Stimulated activated naive CD8-positive, alpha-beta T cell treated with anti-CD3 and anti-CD28 coated beads, Interleukin-15, amount 100 ng/mL, for 72 hours (primary cell): ENCODE results near the gene ACOXL.
"Not testable (repeated sequence)": the region's sequence is repeated elsewhere in the genome, so short reads cannot be mapped to it uniquely, and the experiment has no call there.

Source experiments
- ATAC-seq: fragments of 150-1000 bp; cut with Tn5 transposase; 2 replicates; pipeline ENCODE4 v1.10.0; 2021; ENCODE audit warnings: mild to moderate bottlenecking, moderate library complexity
- DNase-seq, 2 donors: peaks; one replicate each; pipeline ENCODE4 v3.0.0; 2021 to 2022
- H3K27ac Mint-ChIP-seq, 2 donors: one replicate each; pipeline ENCODE4 v1.8.0; 2022; ENCODE audit warnings: mild to moderate bottlenecking in 2 of 2, mixed read lengths in 2 of 2, moderate library complexity in 2 of 2
- H3K27me3 Mint-ChIP-seq: one replicate; pipeline ENCODE4 v1.8.0; 2022; ENCODE audit warnings: mixed read lengths
- H3K4me1 Mint-ChIP-seq: one replicate; pipeline ENCODE4 v1.8.0; 2022; ENCODE audit warnings: mild to moderate bottlenecking, mixed read lengths
- H3K4me3 Mint-ChIP-seq, 2 donors: one replicate each; pipeline ENCODE4 v1.8.0; 2022; ENCODE audit warnings: mild to moderate bottlenecking in 2 of 2, mixed read lengths in 2 of 2, moderate library complexity in 1 of 2
- H3K9me3 Mint-ChIP-seq, 2 donors: one replicate each; pipeline ENCODE4 v1.8.0; 2022; ENCODE audit warnings: mixed read lengths in 2 of 2

ACOXL gene

GRCh38 chr2:111042772-111043771, 310.7 kb downstream of the ACOXL start:
- H3K27me3 Mint-ChIP-seq = peaks cover 18% of the 10 kb centered on the region
- ATAC-seq = peak; percentile 90
- peak; percentile 55 for DNase-seq

GRCh38 chr2:111044066-111044465, 311.7 kb downstream of the ACOXL start:
- H3K4me1 Mint-ChIP-seq = peaks cover 53% of the 10 kb centered on the region
- peaks cover 15% of the 10 kb centered on the region in 2 donors for H3K9me3 Mint-ChIP-seq
- peaks cover 28% of the 10 kb centered on the region for H3K27me3 Mint-ChIP-seq
- ATAC-seq (no peak), DNase-seq (no peak)
- H3K27ac Mint-ChIP-seq = no peak overlapping the region
- H3K4me3 Mint-ChIP-seq = no peak overlapping the region

More at GRCh38 chr2:111042772-111043771, 310.7 kb downstream of the ACOXL start:
- Mint-ChIP-seq H3K27ac (peak overlapping the region in 1 of 2 donors; percentile 71), H3K4me3 (peak overlapping the region; percentile 67 to 68), H3K4me1 (peaks cover 55% of the 10 kb centered on the region), H3K9me3 (peaks cover 15% of the 10 kb centered on the region in 2 donors)

- H3K4me3 Mint-ChIP-seq, ATAC-seq, H3K27ac Mint-ChIP-seq, DNase-seq: not testable (repeated sequence)
- H3K27me3 Mint-ChIP-seq = peaks cover 27% of the 10 kb centered on the region
- H3K4me1 Mint-ChIP-seq = peaks cover 63% of the 10 kb centered on the region
- H3K9me3 Mint-ChIP-seq = peaks cover 15% of the 10 kb centered on the region in 2 donors
Measured at GRCh38 chr2:111045236-111045635, 312.9 kb downstream of the ACOXL start.

DNA sequence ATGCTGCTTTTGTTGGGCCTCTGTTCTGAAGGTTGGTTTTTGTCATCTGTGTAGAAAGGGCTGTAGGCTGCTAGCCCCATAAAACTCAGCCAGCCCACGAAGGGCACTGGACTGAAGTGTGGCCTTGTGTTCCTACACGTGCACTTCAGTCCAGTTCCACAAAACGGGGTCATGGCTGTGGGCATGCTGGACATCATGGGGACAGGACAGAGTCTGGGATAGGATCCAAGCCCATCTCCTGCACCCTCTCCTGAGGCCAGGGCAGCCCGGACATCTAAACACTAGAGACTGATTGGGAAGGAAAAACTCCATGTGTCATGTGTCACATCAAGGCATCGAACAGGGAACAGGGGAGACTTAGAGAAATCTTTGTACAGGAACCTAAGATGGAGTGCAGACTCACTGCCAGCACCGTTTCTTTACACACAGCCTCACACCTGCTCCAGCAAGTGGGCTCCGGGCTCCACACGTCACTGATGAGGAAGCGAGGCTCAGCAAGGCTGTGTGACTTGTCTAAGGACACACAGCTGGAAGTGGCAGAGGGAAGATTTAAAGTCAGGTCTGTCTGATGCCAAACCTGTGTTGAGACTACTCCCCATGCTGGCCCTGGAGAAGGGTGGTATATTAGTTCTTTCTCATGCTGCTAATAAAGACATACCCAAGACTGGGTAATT, 313.5 kb downstream of the ACOXL start:
- no peak for ATAC-seq
- Mint-ChIP-seq H3K9me3 (peaks cover 15% of the 10 kb centered on the region in 2 donors), H3K27me3 (peaks cover 20% of the 10 kb centered on the region), H3K4me3 (no peak overlapping the region), H3K4me1 (peaks cover 70% of the 10 kb centered on the region), H3K27ac (no peak overlapping the region)
- no peak for DNase-seq

DNA sequence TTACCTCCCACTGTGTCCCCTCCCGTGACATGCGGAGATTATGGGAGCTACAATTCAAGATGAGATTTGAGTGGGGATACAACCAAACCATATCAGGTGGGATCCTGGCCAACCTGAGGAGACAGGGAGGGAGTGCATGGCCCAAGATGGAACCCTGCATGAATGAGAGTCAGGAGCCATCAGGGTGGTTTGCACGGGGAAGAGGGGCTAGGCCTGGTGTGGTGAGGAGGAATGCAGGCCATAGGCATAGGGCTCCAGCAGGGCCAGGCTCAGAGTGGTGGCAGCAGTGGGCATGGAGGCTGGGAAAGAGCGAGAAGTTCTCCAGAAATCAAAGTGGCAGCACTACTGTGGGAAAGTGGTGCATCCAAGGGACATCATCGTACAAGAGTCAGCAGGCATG, 314.3 kb downstream of the ACOXL start:
- peaks cover 15% of the 10 kb centered on the region in 2 donors for H3K9me3 Mint-ChIP-seq
- peaks cover 77% of the 10 kb centered on the region for H3K4me1 Mint-ChIP-seq
- no peak overlapping the region for H3K27ac Mint-ChIP-seq
- no peak overlapping the region for H3K4me3 Mint-ChIP-seq
- ATAC-seq = no peak
- no peak for DNase-seq
- peaks cover 16% of the 10 kb centered on the region for H3K27me3 Mint-ChIP-seq

DNA sequence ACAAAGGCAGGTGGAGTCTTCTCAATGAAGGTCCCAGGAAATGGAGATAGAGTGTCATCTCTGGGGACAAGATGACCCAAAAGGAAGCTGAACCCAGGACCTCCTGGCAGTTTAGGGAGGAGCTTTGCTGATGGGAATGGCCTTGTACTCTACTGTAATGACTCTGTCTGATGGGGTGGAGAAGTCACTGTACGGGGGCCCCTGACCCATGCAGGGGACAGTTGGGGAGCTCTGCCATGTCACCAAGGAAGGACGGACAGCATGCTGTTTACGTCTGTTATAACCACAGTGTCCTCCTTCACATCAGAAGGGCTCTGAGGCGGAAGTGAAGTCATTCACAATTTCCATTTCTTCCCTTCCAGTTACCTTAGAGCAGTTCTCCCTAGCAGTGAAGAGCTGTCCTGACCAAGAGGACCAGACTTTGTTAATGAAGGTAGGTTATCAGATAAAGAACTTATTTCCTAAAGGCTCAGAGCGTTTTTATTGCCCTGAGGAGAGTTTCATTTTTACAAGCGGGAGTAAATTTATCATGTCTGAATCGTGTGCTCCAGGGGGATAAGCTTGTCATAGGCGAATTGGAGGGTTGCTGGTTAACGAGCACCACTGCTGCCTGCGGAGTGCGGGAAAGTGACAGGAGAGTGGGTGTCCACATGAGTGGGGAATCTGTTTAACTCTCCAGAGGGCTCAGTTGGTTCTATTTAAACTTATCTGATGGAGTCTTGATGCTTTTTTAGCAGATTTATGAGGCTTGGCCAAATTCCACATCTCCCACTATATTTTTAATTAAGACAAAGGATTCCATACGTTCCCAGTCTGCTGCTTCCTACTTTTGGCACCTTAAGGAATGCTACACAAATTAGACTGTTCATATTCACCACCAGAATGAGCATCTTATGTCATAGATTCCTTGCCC, 316.7 kb downstream of the ACOXL start:
- Mint-ChIP-seq H3K4me1 (peaks cover 78% of the 10 kb centered on the region), H3K4me3 (no peak overlapping the region), H3K27ac (peak overlapping the region in 1 of 2 donors; percentile 14), H3K27me3 (peaks cover 34% of the 10 kb centered on the region), H3K9me3 (peaks cover 15% of the 10 kb centered on the region in 2 donors)
- no peak for DNase-seq
- no peak for ATAC-seq

GRCh38 chr2:111049792-111050640, 317.6 kb downstream of the ACOXL start:
- peak; percentile 83 for ATAC-seq
- peak overlapping the region; percentile 14 to 17 for H3K27ac Mint-ChIP-seq
- peaks cover 37% of the 10 kb centered on the region for H3K27me3 Mint-ChIP-seq
- H3K9me3 Mint-ChIP-seq = peaks cover 15% of the 10 kb centered on the region in 2 donors
- H3K4me3 Mint-ChIP-seq = peak overlapping the region; percentile 32 to 34
- peaks cover 78% of the 10 kb centered on the region for H3K4me1 Mint-ChIP-seq
- peak; percentile 45 to 50 for DNase-seq

GRCh38 chr2:111050701-111051376, 318.5 kb downstream of the ACOXL start:
- peaks cover 13 to 14% of the 10 kb centered on the region in 2 donors for H3K9me3 Mint-ChIP-seq
- ATAC-seq = peak; percentile 47
- H3K4me1 Mint-ChIP-seq = peaks cover 78% of the 10 kb centered on the region
- H3K27me3 Mint-ChIP-seq = peaks cover 37% of the 10 kb centered on the region
- H3K27ac Mint-ChIP-seq = peak overlapping the region; percentile 9 to 17
- H3K4me3 Mint-ChIP-seq = peak overlapping the region; percentile 34 to 44
- DNase-seq = peak; percentile 46 to 60

- no peaks in the 10 kb centered on the region for H3K9me3 Mint-ChIP-seq
- no peak for DNase-seq
- H3K27ac Mint-ChIP-seq = no peak overlapping the region
- H3K4me1 Mint-ChIP-seq = peaks cover 89% of the 10 kb centered on the region
- ATAC-seq = no peak
- H3K27me3 Mint-ChIP-seq = peaks cover 46% of the 10 kb centered on the region
- H3K4me3 Mint-ChIP-seq = no peak overlapping the region
Measured at GRCh38 chr2:111052621-111053020, 320.2 kb downstream of the ACOXL start.

- no peaks in the 10 kb centered on the region for H3K9me3 Mint-ChIP-seq
- no peak overlapping the region for H3K27ac Mint-ChIP-seq
- no peak overlapping the region for H3K4me3 Mint-ChIP-seq
- DNase-seq (no peak), ATAC-seq (no peak)
- peaks cover 84% of the 10 kb centered on the region for H3K4me1 Mint-ChIP-seq
- H3K27me3 Mint-ChIP-seq = peaks cover 46% of the 10 kb centered on the region
Measured at GRCh38 chr2:111053266-111053665, 320.9 kb downstream of the ACOXL start.

GRCh38 chr2:111053825-111054515, 321.6 kb downstream of the ACOXL start:
- no peak for DNase-seq
- H3K4me3 Mint-ChIP-seq = no peak overlapping the region
- H3K27ac Mint-ChIP-seq = no peak overlapping the region
- no peaks in the 10 kb centered on the region for H3K9me3 Mint-ChIP-seq
- H3K4me1 Mint-ChIP-seq = peaks cover 80% of the 10 kb centered on the region
- peaks cover 40% of the 10 kb centered on the region for H3K27me3 Mint-ChIP-seq
- no peak for ATAC-seq

GRCh38 chr2:111054791-111055691, 322.7 kb downstream of the ACOXL start:
- DNase-seq (peak; percentile 67 to 83), ATAC-seq (peak; percentile 96)
- Mint-ChIP-seq H3K9me3 (peaks cover 6 to 8% of the 10 kb centered on the region in 2 donors), H3K4me1 (peaks cover 70% of the 10 kb centered on the region), H3K4me3 (peak overlapping the region; percentile 40 to 42), H3K27ac (peak overlapping the region in 1 of 2 donors; percentile 36), H3K27me3 (peaks cover 45% of the 10 kb centered on the region)
